Adrenal gland (tissue), 5 donors: ENCODE results near the gene MCF2L.

Experiments used
- POLR2A ChIP-seq, 2 donors: fragments of 450-650 bp; IDR thresholded peaks; one replicate each; pipeline ENCODE4 v1.6.1; 2017; ENCODE audit warnings: antibody characterized with exemption in 2 of 2, mild to moderate bottlenecking in 2 of 2, moderate library complexity in 1 of 2
- TF ChIP-seq, protein P1 (sequence below), 6 experiments: fragments of 450-650 bp in 4 of 6; fragments of 200-600 bp in 2 of 6; sonication (generic) in 1 of 6; IDR thresholded peaks; 1 replicate in 5 of 6; 2 replicates in 1 of 6; pipeline versions ENCODE4 v1.5.1 to v1.8.0; 2016 to 2021; ENCODE audit warnings: antibody characterized with exemption in 6 of 6, mild to moderate bottlenecking in 2 of 6, moderate library complexity in 1 of 6
- donor health status: DM: no; HTN: no; CAD: no.

- TF ChIP-seq, protein P1, sequence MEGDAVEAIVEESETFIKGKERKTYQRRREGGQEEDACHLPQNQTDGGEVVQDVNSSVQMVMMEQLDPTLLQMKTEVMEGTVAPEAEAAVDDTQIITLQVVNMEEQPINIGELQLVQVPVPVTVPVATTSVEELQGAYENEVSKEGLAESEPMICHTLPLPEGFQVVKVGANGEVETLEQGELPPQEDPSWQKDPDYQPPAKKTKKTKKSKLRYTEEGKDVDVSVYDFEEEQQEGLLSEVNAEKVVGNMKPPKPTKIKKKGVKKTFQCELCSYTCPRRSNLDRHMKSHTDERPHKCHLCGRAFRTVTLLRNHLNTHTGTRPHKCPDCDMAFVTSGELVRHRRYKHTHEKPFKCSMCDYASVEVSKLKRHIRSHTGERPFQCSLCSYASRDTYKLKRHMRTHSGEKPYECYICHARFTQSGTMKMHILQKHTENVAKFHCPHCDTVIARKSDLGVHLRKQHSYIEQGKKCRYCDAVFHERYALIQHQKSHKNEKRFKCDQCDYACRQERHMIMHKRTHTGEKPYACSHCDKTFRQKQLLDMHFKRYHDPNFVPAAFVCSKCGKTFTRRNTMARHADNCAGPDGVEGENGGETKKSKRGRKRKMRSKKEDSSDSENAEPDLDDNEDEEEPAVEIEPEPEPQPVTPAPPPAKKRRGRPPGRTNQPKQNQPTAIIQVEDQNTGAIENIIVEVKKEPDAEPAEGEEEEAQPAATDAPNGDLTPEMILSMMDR (IDR thresholded peaks at IDR 0.05), result no peak
- no peak for TF ChIP-seq POLR2A (IDR thresholded peaks at IDR 0.05)
Measured at GRCh38 chr13:113091211-113091771, 122.3 kb downstream of the MCF2L start.
